Choroid plexus epithelial cell (primary cell): ENCODE data around the gene PRKN.

ENCODE experiments used
- DNase-seq: peaks from one replicate; pipeline ENCODE4 v3.0.0-alpha.2; 2010; ENCODE audit warnings: low read depth
- H3K4me3 ChIP-seq: 2 replicates; pipeline ENCODE4 v1.5.1; 2011; ENCODE audit warnings: low read depth, mild to moderate bottlenecking, control low read depth, low read length, moderate library complexity
- TF ChIP-seq, protein P1 (sequence below): conservative IDR thresholded peaks from 2 replicates; pipeline ENCODE4 v1.5.1; 2011; ENCODE audit warnings: low read depth, mild to moderate bottlenecking, control low read depth, inconsistent platforms, low read length, moderate library complexity

The PRKN gene

DNA sequence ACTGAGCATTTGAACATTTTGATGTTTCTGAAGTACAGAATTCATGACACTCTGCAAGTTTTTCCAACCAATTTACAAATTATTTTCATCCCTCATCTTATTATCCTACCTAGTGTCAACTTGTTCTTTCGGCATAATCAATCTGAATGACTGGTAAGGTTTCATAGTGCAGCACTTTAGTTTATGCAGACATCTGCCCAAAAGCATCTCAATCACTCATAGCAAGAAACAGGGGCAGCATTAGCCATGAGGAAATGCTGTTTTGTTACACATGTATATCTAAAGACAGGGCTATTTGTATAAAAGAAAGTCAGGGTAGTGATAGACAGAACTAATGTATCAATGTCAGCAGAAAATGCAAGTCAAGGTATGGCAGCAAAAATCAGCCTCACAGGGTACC lies 1075.6 kb downstream of the PRKN start:
- DNase-seq = no peak
- no peak overlapping the region for H3K4me3 ChIP-seq
- TF ChIP-seq, protein P1, sequence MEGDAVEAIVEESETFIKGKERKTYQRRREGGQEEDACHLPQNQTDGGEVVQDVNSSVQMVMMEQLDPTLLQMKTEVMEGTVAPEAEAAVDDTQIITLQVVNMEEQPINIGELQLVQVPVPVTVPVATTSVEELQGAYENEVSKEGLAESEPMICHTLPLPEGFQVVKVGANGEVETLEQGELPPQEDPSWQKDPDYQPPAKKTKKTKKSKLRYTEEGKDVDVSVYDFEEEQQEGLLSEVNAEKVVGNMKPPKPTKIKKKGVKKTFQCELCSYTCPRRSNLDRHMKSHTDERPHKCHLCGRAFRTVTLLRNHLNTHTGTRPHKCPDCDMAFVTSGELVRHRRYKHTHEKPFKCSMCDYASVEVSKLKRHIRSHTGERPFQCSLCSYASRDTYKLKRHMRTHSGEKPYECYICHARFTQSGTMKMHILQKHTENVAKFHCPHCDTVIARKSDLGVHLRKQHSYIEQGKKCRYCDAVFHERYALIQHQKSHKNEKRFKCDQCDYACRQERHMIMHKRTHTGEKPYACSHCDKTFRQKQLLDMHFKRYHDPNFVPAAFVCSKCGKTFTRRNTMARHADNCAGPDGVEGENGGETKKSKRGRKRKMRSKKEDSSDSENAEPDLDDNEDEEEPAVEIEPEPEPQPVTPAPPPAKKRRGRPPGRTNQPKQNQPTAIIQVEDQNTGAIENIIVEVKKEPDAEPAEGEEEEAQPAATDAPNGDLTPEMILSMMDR = no peak

DNA sequence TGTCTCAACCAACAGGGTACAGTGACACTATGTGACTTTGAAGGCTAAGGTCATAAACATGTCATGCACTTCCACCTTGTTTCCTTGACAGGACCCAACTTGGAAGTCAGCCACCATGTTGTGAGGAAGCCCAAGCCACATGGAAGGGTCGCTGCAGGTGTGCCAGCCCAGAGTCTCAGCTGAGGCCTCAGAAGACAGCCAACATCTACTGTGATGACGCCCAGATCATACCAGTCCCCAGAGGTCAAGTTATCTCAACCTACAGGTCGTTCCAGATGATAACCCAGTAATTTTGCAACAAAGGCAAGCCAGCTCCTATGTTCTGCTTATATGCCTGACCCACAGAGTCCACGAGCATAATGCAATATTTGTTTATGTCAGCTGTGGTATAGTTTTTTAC lies 1077.7 kb downstream of the PRKN start:
- TF ChIP-seq, protein P1 = no peak
- no peak overlapping the region for H3K4me3 ChIP-seq

DNA sequence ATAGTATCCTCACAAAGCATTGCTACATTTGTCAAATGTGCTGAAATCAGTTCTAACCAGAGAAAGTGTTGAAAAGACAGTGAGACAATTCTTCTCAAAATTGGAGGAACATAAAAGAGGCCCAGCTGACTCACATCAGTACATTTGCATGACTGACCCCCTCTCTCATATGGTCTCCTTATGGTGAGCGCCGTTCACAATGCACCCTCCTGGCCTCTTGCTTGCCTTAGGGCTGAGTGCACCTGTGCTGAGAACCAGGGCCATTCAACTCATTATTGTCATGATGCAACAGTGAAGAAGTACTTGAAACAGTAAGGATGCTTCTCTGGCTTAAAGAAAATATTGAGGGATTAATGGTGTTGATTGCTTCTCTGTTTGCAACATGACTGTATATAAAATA lies 1078.5 kb downstream of the PRKN start:
- H3K4me3 ChIP-seq = no peak overlapping the region
- TF ChIP-seq, protein P1 = no peak
- DNase-seq = no peak

More for the DNA sequence above, 1077.7 kb downstream of the PRKN start:
- no peak for DNase-seq

DNA sequence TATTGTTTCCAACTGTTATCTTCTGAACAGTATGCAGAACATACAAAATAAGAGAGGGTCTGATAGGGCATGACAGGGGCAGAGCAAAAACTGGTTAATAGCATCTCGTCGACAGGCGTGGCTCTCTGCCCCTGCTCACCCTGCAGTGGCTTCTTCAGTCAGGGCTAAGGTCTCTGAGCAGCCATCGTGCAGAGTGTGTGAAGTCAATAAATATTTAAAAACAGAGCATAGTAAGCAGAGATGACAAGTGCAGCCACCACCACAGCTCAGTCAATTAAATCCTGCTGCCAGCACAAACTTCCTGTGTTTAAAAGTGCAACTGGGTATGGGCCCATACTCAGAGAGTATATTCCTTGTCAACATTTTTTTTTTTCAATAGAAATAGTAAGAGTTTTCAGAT lies 1080.3 kb downstream of the PRKN start:
- DNase-seq = no peak
- no peak overlapping the region for H3K4me3 ChIP-seq
- TF ChIP-seq, protein P1 = no peak

DNA sequence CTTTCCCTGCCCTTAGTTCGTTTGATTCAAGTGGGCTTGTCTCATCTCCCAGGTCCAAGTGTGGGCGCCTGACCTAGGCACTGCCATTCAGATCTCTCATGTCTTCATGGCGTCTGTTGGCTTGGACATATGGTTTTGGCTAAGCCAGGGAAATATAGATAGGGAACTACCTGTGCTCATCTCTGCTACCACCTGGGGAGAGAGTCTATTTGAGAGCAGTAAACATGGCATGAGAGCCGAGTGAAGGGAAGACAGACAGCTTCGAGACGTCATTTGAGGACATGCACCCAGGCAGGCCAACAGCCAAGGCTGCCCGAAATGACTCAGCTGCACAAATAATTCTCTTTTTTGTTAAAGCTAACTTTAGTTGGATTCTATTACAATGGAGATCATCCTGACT lies 1083.0 kb downstream of the PRKN start:
- no peak overlapping the region for H3K4me3 ChIP-seq
- DNase-seq = no peak
- TF ChIP-seq, protein P1 = no peak

DNA sequence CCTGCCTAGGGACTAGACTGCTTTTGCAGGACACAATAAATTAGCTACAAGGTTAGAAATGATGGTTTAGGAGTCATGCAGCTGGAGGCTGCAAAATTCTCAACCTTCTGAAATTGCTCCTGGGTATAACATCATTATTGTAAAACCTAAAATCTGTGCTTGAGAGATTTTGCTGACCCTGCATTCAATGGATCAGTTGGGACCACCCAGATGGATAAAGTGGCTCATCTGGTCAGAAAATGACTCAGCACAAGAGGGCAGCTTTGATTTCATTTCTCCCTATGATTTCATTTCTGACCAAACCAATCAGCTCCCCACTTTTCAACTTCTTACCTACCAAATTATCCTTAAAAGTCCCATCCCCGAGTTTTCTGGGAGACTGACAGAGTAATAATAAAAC lies 1086.4 kb downstream of the PRKN start:
- no peak for DNase-seq
- H3K4me3 ChIP-seq = no peak overlapping the region
- TF ChIP-seq, protein P1 = no peak

DNA sequence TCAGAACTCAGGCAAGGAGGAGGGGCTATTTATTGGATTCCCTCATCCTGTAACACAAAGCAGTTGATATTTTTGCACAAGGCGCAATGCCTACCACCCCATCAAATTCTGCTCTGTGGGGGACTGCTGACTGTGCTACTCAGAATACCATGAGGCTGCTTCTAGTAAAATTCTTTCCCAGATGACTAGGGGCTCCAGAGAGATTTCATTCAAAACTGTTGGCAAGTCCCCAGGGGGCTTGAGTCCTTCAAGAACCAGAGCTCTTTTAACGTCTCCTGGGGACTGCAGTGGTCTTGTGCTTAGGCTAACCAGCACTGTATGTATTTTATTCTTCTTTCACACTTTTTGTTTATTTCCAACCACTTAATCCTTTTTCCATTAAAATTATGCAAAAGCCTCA lies 1087.8 kb downstream of the PRKN start:
- DNase-seq = no peak

More for the DNA sequence above, 1087.8 kb downstream of the PRKN start:
- H3K4me3 ChIP-seq = no peak overlapping the region
- TF ChIP-seq, protein P1 = no peak
